ENCODE measurements around the gene TRPC4. TPM values are rescaled to one million over a fixed set of nuclear protein-coding genes. Genes with fewer than 3 reads are reported as not detected.
A peak's percentile ranks its signal among the peaks of the same experiment; 100 is the strongest.

The TRPC4 gene
- polyA plus RNA-seq, 1 donor from 2014 or later: 8.8 TPM

DNA sequence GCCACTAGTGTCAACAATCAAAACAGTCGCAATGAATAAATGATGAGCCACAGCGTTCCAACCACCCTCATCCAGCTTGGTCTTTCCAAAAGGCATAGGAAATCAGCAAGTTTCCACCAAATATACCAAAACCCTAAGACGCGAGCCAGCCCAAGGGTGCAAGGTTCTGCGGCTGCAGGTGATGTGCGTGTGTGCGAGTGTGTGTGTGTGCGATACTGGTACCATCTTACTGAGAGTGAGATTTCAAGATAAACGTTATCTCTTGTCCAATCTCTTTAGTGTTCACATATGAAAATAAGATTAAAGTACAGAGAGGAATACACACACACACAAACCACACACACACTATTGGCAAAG is 895 bp upstream of the TRPC4 start:
- H3F3A ChIP-seq (ENCODE audit: insufficient read depth, low read length, poor library complexity, severe bottlenecking): no peaks in the 10 kb centered on the region
- no peak overlapping the region for H2AFZ ChIP-seq (ENCODE audit: low read depth, low read length)
- H3K4me2 ChIP-seq (ENCODE audit: low read length): peak overlapping the region; percentile 50
- no peaks in the 10 kb centered on the region for H3K36me3 ChIP-seq (ENCODE audit: insufficient read depth, low read length)
- peak overlapping the region; percentile 79 for H3K4me3 ChIP-seq (ENCODE audit: low read length)
- H3K9ac ChIP-seq (ENCODE audit: low read length): peak overlapping the region; percentile 21
- H3K9me2 ChIP-seq (ENCODE audit: insufficient read depth, low read length): no peaks in the 10 kb centered on the region
- no peaks in the 10 kb centered on the region for H4K20me1 ChIP-seq (ENCODE audit: insufficient read depth)
- peaks cover 31% of the 10 kb centered on the region for H3K79me2 ChIP-seq (replicated peaks; ENCODE audit: insufficient read depth, low read length)
- TF ChIP-seq SMC3 (conservative IDR thresholded peaks at IDR 0.05; ENCODE audit: poor library complexity) (peak; percentile 75), REST (IDR thresholded peaks at IDR 0.05; ENCODE audit: borderline replicate concordance) (no peak), EP300 (conservative IDR thresholded peaks at IDR 0.05; ENCODE audit: poor library complexity, severe bottlenecking) (peak; percentile 40), TAF1 (IDR thresholded peaks at IDR 0.05; ENCODE audit: low read depth) (peak; percentile 3)
- H3K27me3 ChIP-seq (ENCODE audit: insufficient read depth, low read depth, low read length): no peaks in the 10 kb centered on the region
- H3K27ac ChIP-seq (ENCODE audit: low read length): peak overlapping the region; percentile 38
- H3K9me3 ChIP-seq (ENCODE audit: low read length): no peaks in the 10 kb centered on the region

- no peaks in the 10 kb centered on the region for H3K27me3 ChIP-seq (ENCODE audit: insufficient read depth, low read depth, low read length)
- H4K20me1 ChIP-seq (ENCODE audit: insufficient read depth): no peaks in the 10 kb centered on the region
- H3K9me2 ChIP-seq (ENCODE audit: insufficient read depth, low read length): no peaks in the 10 kb centered on the region
- H2AFZ ChIP-seq (ENCODE audit: low read depth, low read length): peak overlapping the region; percentile 46
- H3K4me2 ChIP-seq (ENCODE audit: low read length): peak overlapping the region; percentile 62
- H3K36me3 ChIP-seq (ENCODE audit: insufficient read depth, low read length): no peaks in the 10 kb centered on the region
- H3K9ac ChIP-seq (ENCODE audit: low read length): peak overlapping the region; percentile 62
- peak overlapping the region; percentile 79 for H3K4me3 ChIP-seq (ENCODE audit: low read length)
- peaks cover 31% of the 10 kb centered on the region for H3K79me2 ChIP-seq (replicated peaks; ENCODE audit: insufficient read depth, low read length)
- no peak overlapping the region for H3K27ac ChIP-seq (ENCODE audit: low read length)
- TF ChIP-seq TAF1 (IDR thresholded peaks at IDR 0.05; ENCODE audit: low read depth) (no peak), SMC3 (conservative IDR thresholded peaks at IDR 0.05; ENCODE audit: poor library complexity) (no peak), CTCF (IDR thresholded peaks at IDR 0.05; ENCODE audit: poor library complexity, severe bottlenecking) (no peak), REST (IDR thresholded peaks at IDR 0.05; ENCODE audit: borderline replicate concordance) (peak; percentile 58)
- no peaks in the 10 kb centered on the region for H3K9me3 ChIP-seq (ENCODE audit: low read length)
- no peaks in the 10 kb centered on the region for H3F3A ChIP-seq (ENCODE audit: insufficient read depth, low read length, poor library complexity, severe bottlenecking)
Observed at GRCh38 chr13:37869506-37869755, 141 bp downstream of the TRPC4 start.
